ENCODE measurements around the gene SLC29A2.

The SLC29A2 gene

DNA sequence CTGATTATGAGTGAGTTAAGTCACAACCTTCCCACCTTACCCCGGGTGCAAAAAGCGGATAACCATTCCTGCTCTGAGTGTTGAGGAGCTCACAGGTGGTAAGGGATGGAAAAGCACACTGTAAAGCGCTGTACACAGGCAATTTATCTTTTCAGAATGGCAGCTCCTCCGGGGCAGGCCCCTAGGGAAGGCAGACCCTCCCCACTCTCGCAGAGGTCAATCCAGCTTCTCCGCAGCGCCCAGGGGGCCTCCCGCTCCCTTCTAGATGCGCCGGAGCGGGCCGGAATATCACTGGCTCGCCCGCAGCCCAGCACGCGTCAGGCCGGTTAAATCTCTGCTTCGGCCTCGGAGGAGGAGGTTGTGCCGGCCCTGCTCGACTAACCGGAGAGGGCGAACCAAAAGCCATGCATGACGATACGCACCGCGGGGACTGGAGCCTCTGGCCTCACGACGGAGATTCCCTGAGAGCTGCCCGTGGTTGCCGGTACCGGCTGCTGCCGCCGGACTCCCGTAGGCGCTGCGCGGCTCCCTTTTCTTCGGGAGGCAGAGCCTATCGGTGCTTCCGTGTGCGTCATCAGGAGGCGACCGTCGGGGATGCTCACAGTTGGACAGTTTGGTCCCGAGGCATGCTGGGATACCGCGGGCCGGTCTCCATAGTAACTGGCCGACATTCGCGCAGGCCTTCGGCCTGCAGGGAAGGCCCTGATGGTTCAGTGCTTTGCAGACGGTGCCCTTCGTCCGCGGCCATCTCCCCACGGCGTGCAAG is 26.8 kb downstream of the SLC29A2 start, which contains the start of gene BRMS1:
BRMS1 (minus strand) TSS at position 555 of the 766 bp plus-strand sequence. CDS start 2,870 bp downstream, outside the sequence.
- TF ChIP-seq GATA2 (IDR thresholded peaks at IDR 0.05; ENCODE audit: low read depth, low read length) (no peak), GATA3 (IDR thresholded peaks at IDR 0.05; ENCODE audit: low read depth, low read length) (no peak)

DNA sequence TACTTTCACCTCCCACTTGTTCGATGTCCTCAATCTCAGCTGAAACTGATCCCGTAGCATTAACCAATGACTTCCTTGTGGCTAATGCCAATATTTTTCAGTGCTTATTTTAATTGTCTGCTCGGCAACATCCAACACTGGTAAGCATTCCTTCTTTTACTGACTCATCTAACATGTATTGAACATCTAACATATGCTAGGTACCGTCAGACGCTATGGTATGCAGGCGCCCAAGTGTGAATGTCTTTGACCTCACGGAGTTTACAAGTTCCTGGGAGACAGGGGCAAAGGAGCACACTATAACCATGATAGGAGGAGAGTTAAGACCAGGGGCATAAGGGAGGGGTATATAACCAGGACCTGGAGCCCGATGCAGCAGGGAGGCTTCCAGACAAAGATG is 28.4 kb downstream of the SLC29A2 start:
- TF ChIP-seq GATA2 (IDR thresholded peaks at IDR 0.05; ENCODE audit: low read depth, low read length) (no peak), GATA3 (IDR thresholded peaks at IDR 0.05; ENCODE audit: low read depth, low read length) (no peak)

DNA sequence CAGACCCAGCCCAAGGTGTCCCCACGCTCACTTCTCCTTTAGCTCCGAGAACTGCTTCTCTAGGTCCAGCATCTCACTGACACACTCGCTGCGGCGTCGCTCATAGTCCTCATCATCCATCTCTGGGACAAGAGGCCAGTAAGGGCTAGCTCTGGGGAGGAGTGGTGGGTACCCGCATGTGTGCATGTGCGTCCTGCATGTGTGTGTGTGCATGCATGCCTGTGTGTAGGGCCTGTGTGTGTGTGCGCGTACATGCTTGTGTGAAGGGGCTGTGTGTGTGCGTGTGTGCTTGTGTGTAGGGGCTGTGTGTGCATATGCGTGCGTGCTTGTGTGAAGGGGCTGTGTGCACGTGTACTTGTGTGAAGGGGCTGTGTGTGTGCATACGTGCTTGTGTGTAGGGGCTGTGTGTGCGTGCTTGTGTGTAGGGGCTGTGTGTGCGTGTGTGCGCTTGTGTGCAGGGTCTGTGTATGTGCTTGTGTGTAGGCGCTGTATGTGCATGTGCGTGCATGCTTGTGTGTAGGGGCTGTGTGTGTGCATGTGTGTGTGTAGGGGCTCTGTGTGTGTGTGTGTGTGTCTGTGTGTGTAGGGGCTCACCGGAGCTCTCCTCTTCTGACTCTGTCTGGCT is 29.9 kb downstream of the SLC29A2 start:
- TF ChIP-seq GATA2 (IDR thresholded peaks at IDR 0.05; ENCODE audit: low read depth, low read length) (no peak), GATA3 (IDR thresholded peaks at IDR 0.05; ENCODE audit: low read depth, low read length) (no peak)

DNA sequence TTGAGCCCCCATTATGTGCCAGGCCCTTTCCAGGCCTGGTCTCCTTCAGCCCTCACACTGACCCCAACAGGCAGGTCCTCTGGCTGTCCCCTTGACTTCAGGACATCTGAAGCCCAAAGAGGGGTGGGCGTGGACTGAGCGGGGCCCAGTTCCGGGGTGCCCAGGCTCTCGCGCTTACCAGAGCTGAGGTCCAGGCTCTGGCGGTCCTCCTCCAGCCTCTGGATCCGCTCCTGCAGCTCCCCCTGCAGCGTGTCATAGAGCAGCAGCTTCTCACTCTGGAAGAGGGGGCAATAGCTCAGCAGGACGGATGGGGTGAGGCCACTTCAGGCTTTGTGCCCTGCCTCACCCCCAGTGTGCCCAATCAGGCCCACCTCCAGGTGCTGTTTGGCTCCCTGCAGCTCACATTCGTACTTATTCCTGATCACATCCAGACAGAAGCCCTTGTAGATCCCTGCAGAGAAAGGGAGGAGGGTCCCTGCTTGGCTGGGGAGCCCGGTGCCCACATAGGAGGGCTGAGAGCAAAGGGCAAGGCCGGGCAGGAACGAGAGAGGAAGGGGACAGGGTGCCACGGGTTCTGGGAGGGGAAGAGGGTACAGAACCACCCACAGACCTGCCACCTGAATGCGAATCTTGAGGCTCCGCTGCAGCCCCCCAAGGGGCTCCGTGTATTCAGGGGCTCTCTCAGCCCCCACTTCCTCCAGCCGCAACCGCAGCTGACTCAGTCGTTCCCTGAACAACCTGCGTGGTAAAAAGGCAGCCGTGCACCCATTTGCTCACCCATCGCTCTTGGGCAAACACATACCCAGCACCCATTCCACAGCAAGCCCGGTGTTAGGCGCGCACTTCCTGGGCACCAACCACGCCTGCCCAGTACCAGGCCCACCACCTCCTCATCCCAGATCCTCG is 30.7 kb downstream of the SLC29A2 start:
- no peak for TF ChIP-seq GATA2 (IDR thresholded peaks at IDR 0.05; ENCODE audit: low read depth, low read length)
- TF ChIP-seq GATA3 (IDR thresholded peaks at IDR 0.05; ENCODE audit: low read depth, low read length): no peak

DNA sequence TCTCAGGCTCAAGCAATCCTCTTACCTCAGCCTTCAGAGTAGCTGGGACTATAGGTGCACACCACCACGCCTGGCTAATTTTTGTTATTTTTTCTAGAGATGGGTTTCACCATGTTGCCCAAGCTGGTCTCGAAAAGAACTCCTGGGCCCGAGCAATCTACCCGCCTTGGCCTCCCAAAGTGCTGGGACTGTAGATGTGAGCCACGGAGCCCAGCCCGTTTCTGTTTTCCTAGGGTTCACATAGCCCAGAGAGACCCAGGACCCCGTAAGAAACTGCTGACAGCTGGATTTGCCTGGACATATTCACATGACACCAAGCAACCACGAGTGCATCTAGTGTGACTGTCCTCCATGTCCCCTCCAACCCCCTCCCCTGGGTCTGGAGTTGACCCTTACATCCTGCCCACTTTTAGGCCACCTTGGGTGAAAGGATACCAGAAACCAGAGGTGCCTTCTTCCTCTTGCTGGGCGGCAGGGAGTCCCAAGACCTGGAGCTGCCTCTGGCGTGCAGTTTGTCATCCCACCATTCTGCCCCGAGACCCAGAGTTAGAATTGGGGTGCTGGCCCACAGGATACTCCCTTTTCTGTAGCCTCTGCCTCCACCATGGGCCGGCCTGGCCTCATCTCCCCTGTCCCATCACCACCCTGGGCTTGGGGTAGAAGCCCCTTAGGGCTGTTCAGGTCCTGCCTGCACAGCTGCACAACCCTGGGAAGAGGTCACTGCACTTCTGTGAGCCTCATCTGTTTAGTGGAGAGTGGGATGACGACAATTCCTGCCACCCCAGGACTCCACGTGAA is 31.7 kb downstream of the SLC29A2 start:
- TF ChIP-seq GATA3 (IDR thresholded peaks at IDR 0.05; ENCODE audit: low read depth, low read length): no peak
- TF ChIP-seq GATA2 (IDR thresholded peaks at IDR 0.05; ENCODE audit: low read depth, low read length): no peak

DNA sequence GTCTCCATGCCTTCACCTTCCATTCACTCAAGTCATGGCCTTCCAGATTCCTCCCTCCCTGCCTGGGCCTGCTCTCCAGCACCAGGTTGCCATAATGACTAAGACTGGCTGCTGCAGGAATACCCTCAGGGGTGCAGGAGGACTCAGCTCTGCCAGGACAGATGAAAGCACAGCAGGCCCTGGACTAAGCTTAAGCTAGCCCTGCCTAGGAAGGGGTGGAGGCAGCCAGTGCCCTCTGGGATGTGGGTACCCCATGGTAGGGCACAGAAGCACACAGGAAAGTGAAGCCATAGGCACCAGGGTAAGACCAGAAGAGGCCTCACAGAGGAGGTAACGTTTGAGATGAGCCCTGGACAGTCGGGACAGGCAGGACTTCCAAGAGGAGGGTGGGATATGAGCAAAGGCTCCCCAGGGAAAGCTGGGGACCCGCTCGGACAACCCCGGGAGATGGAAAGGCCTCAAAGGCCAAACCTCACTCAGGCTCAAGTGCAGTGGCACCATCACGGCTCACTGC is 32.3 kb downstream of the SLC29A2 start:
- TF ChIP-seq GATA2 (IDR thresholded peaks at IDR 0.05; ENCODE audit: low read depth, low read length) (no peak), GATA3 (IDR thresholded peaks at IDR 0.05; ENCODE audit: low read depth, low read length) (no peak)

DNA sequence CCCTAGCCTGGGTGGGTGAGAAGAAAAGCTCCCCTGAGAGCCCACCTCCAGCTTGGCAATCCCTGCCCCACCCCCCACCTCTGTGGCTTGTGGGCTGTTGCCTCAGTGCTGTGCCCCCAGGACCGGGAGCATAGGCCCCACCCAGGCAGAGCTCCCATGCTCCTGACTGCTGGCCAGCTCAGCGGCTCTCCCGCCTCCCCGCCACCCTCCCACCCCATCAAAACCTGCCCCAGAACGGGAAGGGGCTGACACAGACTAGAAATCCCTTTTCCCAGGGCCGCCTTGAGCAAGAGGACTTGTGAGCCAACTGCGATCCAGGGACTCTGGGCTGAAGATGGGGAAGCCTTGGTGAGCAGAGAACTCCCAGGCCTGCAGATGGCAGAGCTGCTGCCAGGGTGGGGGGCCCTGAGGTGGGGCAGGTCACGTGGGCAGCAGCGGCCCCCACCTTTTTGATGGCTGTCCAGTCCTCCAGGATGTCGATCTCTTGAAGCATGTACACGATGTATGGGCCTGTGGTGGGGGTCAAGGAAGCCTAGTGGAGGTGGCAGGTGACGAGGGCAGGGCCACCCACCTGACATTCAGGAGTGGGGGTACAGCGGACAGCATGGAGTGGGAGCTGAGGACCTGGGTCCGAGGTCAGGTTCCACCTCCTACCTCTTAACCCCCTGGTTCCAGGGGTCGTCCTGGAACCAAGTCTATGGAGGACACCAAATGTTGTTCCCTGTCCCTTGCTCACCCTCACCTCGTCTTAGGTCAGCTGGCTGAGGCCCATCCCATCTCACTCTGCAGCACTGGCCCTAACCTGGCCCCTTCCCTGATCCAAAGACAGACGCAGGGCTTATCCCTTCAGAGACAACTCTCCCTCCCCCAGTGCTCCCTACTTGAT is 33.0 kb downstream of the SLC29A2 start:
- TF ChIP-seq GATA2 (IDR thresholded peaks at IDR 0.05; ENCODE audit: low read depth, low read length): no peak
- TF ChIP-seq GATA3 (IDR thresholded peaks at IDR 0.05; ENCODE audit: low read depth, low read length): no peak

DNA sequence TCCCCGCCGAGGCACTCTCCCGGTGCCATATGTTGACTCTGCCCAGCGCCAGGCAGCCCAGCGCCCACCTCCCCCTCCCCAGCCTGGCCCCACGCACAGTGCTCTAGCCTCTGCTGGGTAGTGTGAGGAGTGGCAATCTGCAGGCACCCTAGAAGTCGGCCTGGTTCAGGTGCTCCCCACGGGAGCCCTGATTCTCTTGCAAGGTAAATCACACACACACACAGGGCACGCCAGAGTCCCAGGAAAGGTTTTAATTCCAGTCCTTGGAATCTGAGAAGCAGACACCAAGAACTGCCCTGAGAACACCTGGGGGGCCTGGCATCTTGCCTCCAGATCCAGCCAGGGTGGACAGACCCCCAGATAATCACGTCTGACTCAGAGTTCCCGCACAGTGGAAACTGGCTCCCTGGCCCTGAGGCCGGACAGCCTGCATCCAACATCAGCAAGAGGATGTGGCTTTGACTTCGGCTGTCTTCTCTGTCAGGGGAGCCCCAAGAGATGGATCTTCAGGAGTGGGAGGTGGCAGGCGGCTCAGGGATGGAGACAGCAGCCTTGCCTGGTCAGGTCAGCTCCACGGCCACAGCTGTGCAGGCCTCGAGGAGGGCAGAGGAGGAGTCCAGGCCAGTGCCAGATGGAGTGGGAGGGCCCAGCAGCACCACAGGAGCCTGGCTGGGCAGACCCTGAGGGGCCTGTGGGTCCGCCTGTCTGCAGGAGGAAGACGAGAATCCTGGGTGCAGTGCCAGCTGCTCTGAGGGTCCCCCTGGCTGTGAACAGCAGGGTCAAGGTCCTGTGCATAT is 34.3 kb downstream of the SLC29A2 start:
- TF ChIP-seq GATA2 (IDR thresholded peaks at IDR 0.05; ENCODE audit: low read depth, low read length) (no peak), GATA3 (IDR thresholded peaks at IDR 0.05; ENCODE audit: low read depth, low read length) (no peak)

DNA sequence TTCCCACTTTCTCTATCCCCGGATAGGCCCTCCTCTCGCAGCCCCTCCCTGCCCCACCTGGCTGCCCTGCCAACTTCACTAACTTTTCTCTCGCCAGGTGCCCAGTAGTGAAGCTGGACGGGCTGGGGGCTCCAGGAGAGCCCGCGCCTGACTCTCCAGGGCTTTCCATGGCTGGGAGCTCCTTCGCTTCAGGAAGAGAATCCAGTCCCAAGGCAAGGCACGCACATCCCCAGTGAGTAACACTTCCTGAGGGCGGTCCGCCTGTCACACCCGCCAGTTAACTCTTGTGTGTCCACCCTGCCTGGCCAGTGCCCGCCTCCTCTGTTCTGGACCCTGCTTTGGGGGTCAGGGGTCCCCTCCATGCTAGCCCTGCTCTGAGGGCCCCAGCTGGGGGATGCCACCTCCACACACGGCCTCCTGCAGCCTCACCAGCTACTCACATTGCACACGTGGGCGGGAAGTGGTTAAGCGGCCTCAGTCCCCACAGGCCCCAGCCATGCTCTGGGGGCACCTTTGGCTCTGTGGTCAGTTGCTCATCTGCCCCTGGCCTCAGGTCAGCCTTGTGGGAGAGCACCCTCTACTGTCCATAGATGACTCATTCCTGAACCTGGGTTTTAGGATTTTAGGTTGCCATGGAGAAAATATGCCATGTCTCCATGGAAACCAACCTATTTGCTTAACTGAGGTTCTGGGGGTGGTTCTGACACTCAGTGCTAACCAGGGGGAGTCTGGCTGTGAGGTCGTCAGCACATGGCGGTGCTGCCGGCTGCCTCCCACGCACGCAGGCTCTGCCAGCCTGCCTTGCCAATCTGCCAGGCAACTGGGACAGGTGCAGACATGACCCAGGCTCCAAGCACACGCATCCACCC is 35.1 kb downstream of the SLC29A2 start, which contains the start of gene RIN1:
RIN1 (minus strand) TSS at position 201 of the 869 bp plus-strand sequence; CDS start at position 169, 32 bp downstream.
- TF ChIP-seq GATA3 (IDR thresholded peaks at IDR 0.05; ENCODE audit: low read depth, low read length) (no peak), GATA2 (IDR thresholded peaks at IDR 0.05; ENCODE audit: low read depth, low read length) (no peak)

DNA sequence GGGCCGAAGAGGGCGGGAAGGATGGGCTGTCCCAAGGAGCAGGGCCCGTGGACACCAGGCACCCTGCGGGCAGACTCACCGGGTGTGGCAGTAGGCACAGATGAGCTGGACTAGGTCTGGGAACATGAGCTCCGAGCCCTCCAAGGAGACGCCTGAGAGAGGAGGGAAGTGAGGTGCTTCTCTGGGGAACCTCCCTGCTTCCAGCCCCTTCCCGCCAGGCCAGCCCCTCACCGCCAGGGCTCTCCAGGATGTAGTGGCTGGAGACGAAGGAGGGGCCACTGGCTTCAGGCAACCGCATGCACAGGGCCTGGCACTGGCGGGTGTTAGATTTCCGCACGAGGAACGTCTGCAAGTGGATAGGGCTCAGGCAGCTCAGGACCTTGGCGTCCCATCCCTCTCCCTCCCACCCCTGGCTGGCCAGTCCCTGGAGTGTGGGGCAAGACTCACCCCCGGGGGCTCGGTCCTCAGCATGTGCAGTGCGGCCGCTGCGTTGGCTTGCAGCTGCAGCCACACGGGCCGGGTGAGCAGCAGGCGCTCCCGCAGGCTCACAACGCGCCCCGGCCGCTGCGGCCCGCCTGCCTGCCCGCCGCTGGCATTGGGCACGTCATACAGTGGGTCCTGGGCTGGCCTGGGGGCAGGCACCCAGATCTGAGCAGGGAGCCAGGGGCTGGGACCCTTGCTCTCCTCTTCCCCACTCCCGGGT is 35.9 kb downstream of the SLC29A2 start:
- TF ChIP-seq GATA2 (IDR thresholded peaks at IDR 0.05; ENCODE audit: low read depth, low read length) (no peak), GATA3 (IDR thresholded peaks at IDR 0.05; ENCODE audit: low read depth, low read length) (no peak)

Measured in SH-SY5Y (cell line).